Measurements from ENCODE around the gene OSBPL3. TPM values are rescaled to one million over a fixed set of nuclear protein-coding genes. Genes with fewer than 3 reads are reported as not detected.

OSBPL3 gene
- total RNA-seq, 1 donor from 2014 or later = 43.8 TPM

- DNase-seq (ENCODE audit: low read depth) = no peak
These were observed 150.9 kb downstream of the OSBPL3 start for GRCh38 chr7:24828891-24829661.

GRCh38 chr7:24827589-24827988 is 152.4 kb downstream of the OSBPL3 start:
- no peak for DNase-seq (ENCODE audit: low read depth)

- no peak for DNase-seq (ENCODE audit: low read depth)
These were observed 153.0 kb downstream of the OSBPL3 start for GRCh38 chr7:24827027-24827426.

GRCh38 chr7:24826662-24827020 is 153.3 kb downstream of the OSBPL3 start:
- DNase-seq (ENCODE audit: low read depth) = peak; percentile 25

- peak; percentile 91 for DNase-seq (ENCODE audit: low read depth)
These were observed 153.9 kb downstream of the OSBPL3 start for GRCh38 chr7:24825931-24826661.

- DNase-seq (ENCODE audit: low read depth) = no peak
These were observed 154.6 kb downstream of the OSBPL3 start for GRCh38 chr7:24825381-24825794.

- DNase-seq (ENCODE audit: low read depth) = no peak
These were observed 155.1 kb downstream of the OSBPL3 start for GRCh38 chr7:24824896-24825295.

GRCh38 chr7:24824400-24824799 is 155.6 kb downstream of the OSBPL3 start:
- DNase-seq (ENCODE audit: low read depth) = no peak

GRCh38 chr7:24821754-24822054 is 158.3 kb downstream of the OSBPL3 start:
- no peak for DNase-seq (ENCODE audit: low read depth)

GRCh38 chr7:24821045-24821753 is 158.8 kb downstream of the OSBPL3 start:
- peak; percentile 97 for DNase-seq (ENCODE audit: low read depth)

GRCh38 chr7:24820730-24821044 is 159.3 kb downstream of the OSBPL3 start:
- DNase-seq (ENCODE audit: low read depth) = no peak

GRCh38 chr7:24819916-24820689 is 159.9 kb downstream of the OSBPL3 start:
- DNase-seq (ENCODE audit: low read depth) = peak; percentile 77

GRCh38 chr7:24817339-24817738 is 162.6 kb downstream of the OSBPL3 start:
- no peak for DNase-seq (ENCODE audit: low read depth)

- DNase-seq (ENCODE audit: low read depth) = no peak
These were observed 163.1 kb downstream of the OSBPL3 start for GRCh38 chr7:24816868-24817267.

- peak; percentile 32 for DNase-seq (ENCODE audit: low read depth)
These were observed 167.6 kb downstream of the OSBPL3 start for GRCh38 chr7:24812305-24812945.

- DNase-seq (ENCODE audit: low read depth) = no peak
These were observed 171.5 kb downstream of the OSBPL3 start for GRCh38 chr7:24808518-24808917.

- no peak for DNase-seq (ENCODE audit: low read depth)
These were observed 177.7 kb downstream of the OSBPL3 start for GRCh38 chr7:24802300-24802699.

- DNase-seq (ENCODE audit: low read depth) = no peak
These were observed 178.1 kb downstream of the OSBPL3 start for GRCh38 chr7:24801883-24802282.

- no peak for DNase-seq (ENCODE audit: low read depth)
These were observed 179.3 kb downstream of the OSBPL3 start for GRCh38 chr7:24800667-24801066.

GRCh38 chr7:24800073-24800472 is 179.9 kb downstream of the OSBPL3 start:
- DNase-seq (ENCODE audit: low read depth) = no peak

GRCh38 chr7:24799506-24799905 is 180.5 kb downstream of the OSBPL3 start:
- no peak for DNase-seq (ENCODE audit: low read depth)

GRCh38 chr7:24798261-24798660 is 181.7 kb downstream of the OSBPL3 start:
- no peak for DNase-seq (ENCODE audit: low read depth)

All from renal cortical epithelial cell (primary cell).